WTC11 (cell line): ENCODE results near the gene CMBL. TPM values are rescaled to one million over a fixed set of nuclear protein-coding genes. Genes with fewer than 3 reads are reported as not detected.

Source experiments
- ATAC-seq: fragments of 200-7000 bp; cut with Tn5 transposase; 2 replicates; pipeline ENCODE4 v1.10.0; 2021; ENCODE audit warnings: mild to moderate bottlenecking, moderate library complexity
- CTCF ChIA-PET: fragments of 300-600 bp; sonication (Branson Sonifier 250); formaldehyde crosslinking; loops from one replicate; lab custom pipeline; 2021; ENCODE audit warnings: antibody characterized with exemption; lab: Charles Lee
- POLR2A ChIA-PET: fragments of 350-600 bp; sonication (Branson Sonifier 250); formaldehyde crosslinking; loops from one replicate; lab custom pipeline; 2021; ENCODE audit warnings: antibody characterized with exemption; lab: Charles Lee
- DNase-seq: peaks from one replicate; pipeline ENCODE4 v3.0.0; 2021; ENCODE audit warnings: low spot score
- H3K27ac Mint-ChIP-seq: 2 replicates; pipeline ENCODE4 v1.8.0; 2021; ENCODE audit warnings: mixed read lengths
- H3K27me3 Mint-ChIP-seq: 2 replicates; pipeline ENCODE4 v1.8.0; 2021; ENCODE audit warnings: low read depth, mild to moderate bottlenecking, moderate library complexity, mixed read lengths
- H3K36me3 Mint-ChIP-seq: 2 replicates; pipeline ENCODE4 v1.8.0; 2021; ENCODE audit warnings: mixed read lengths
- H3K4me1 Mint-ChIP-seq: 2 replicates; pipeline ENCODE4 v1.8.0; 2022; ENCODE audit warnings: mixed read lengths
- H3K4me3 Mint-ChIP-seq: 2 replicates; pipeline ENCODE4 v1.8.0; 2021; ENCODE audit warnings: mild to moderate bottlenecking, moderate library complexity, mixed read lengths
- H3K9me3 Mint-ChIP-seq: 2 replicates; pipeline ENCODE4 v1.8.0; 2021; ENCODE audit warnings: mixed read lengths
- ATF1 ChIP-seq: sonication (generic); formaldehyde crosslinking; IDR thresholded peaks from 2 replicates; pipeline ENCODE4 v1.8.1; 2023; ENCODE audit warnings: mild to moderate bottlenecking, moderate library complexity, missing genetic modification reagents
- CBFB ChIP-seq: sonication (generic); formaldehyde crosslinking; IDR thresholded peaks from 2 replicates; pipeline ENCODE4 v1.8.1; 2022; ENCODE audit warnings: mild to moderate bottlenecking, low read depth, missing genetic modification reagents
- EMX1 ChIP-seq: fragments of 250-450 bp; sonication (Bioruptor Pico); IDR thresholded peaks from 2 replicates; pipeline ENCODE4 v1.8.0; 2021; ENCODE audit warnings: mild to moderate bottlenecking
- ESRRA ChIP-seq: sonication (generic); formaldehyde crosslinking; IDR thresholded peaks from 2 replicates; pipeline ENCODE4 v1.8.1; 2022; ENCODE audit warnings: mild to moderate bottlenecking, missing genetic modification reagents, borderline replicate concordance
- GABPB1 ChIP-seq: sonication (generic); formaldehyde crosslinking; IDR thresholded peaks from 2 replicates; pipeline ENCODE4 v1.8.1; 2023; ENCODE audit warnings: mild to moderate bottlenecking, missing genetic modification reagents
- GRHL2 ChIP-seq: fragments of 250-450 bp; sonication (Bioruptor Pico); IDR thresholded peaks from 2 replicates; pipeline ENCODE4 v1.8.0; 2022; ENCODE audit warnings: mild to moderate bottlenecking, moderate library complexity; ENCODE audit not compliant: insufficient replicate concordance, severe bottlenecking
- GTF2I ChIP-seq: fragments of 250-450 bp; sonication (Bioruptor Pico); conservative IDR thresholded peaks from 2 replicates; pipeline ENCODE4 v1.4.0; 2021; ENCODE audit warnings: mild to moderate bottlenecking
- HMGXB4 ChIP-seq: sonication (generic); formaldehyde crosslinking; IDR thresholded peaks from 2 replicates; pipeline ENCODE4 v1.8.1; 2023; ENCODE audit warnings: mild to moderate bottlenecking, moderate library complexity, missing genetic modification reagents
- NR2C2 ChIP-seq: sonication (generic); formaldehyde crosslinking; IDR thresholded peaks from 2 replicates; pipeline ENCODE4 v1.8.0; 2022; ENCODE audit warnings: mild to moderate bottlenecking, missing genetic modification reagents
- RELA ChIP-seq: sonication (generic); formaldehyde crosslinking; IDR thresholded peaks from 2 replicates; pipeline ENCODE4 v1.8.1; 2022; ENCODE audit warnings: missing genetic modification reagents, mild to moderate bottlenecking, borderline replicate concordance
- SMAD3 ChIP-seq: sonication (generic); formaldehyde crosslinking; IDR thresholded peaks from 2 replicates; pipeline ENCODE4 v1.8.0; 2022; ENCODE audit warnings: missing genetic modification reagents, mild to moderate bottlenecking, borderline replicate concordance
- SOX15 ChIP-seq: fragments of 250-450 bp; sonication (Bioruptor Pico); IDR thresholded peaks from 2 replicates; pipeline ENCODE4 v1.9.0; 2021; ENCODE audit warnings: mild to moderate bottlenecking
- TEAD1 ChIP-seq: sonication (generic); formaldehyde crosslinking; IDR thresholded peaks from 2 replicates; pipeline ENCODE4 v1.8.0; 2022; ENCODE audit warnings: mild to moderate bottlenecking, missing genetic modification reagents
- TEAD4 ChIP-seq: sonication (generic); formaldehyde crosslinking; IDR thresholded peaks from 2 replicates; pipeline ENCODE4 v1.8.0; 2022; ENCODE audit warnings: mild to moderate bottlenecking, missing genetic modification reagents
- ZNF219 ChIP-seq: sonication (generic); formaldehyde crosslinking; IDR thresholded peaks from 2 replicates; pipeline ENCODE4 v1.8.0; 2023; ENCODE audit warnings: missing genetic modification reagents, mild to moderate bottlenecking, borderline replicate concordance
- ZNF416 ChIP-seq: fragments of 250-450 bp; sonication (Bioruptor Pico); IDR thresholded peaks from 2 replicates; pipeline ENCODE4 v1.9.0; 2021; ENCODE audit warnings: mild to moderate bottlenecking, inconsistent platforms
- ZNF512 ChIP-seq: sonication (generic); formaldehyde crosslinking; IDR thresholded peaks from 2 replicates; pipeline ENCODE4 v1.8.1; 2022; ENCODE audit warnings: missing genetic modification reagents, borderline replicate concordance
- total RNA-seq: library from RNA; stranded (reverse); gene quantifications from 3 replicates; pipeline ENCODE4 v1.2.3, GENCODE V29; 2021
- TF ChIP-seq, protein P1 (sequence below): sonication (generic); formaldehyde crosslinking; conservative IDR thresholded peaks from 2 replicates; pipeline ENCODE4 v1.8.1; 2022; ENCODE audit warnings: mild to moderate bottlenecking, missing genetic modification reagents
- TF ChIP-seq, protein P2 (sequence below): fragments of 250-450 bp; sonication (Bioruptor Pico); conservative IDR thresholded peaks from 2 replicates; pipeline ENCODE4 v1.9.0; 2021; ENCODE audit warnings: mild to moderate bottlenecking
- TF ChIP-seq, protein P3 (sequence below): sonication (generic); formaldehyde crosslinking; IDR thresholded peaks from 2 replicates; pipeline ENCODE4 v1.8.0; 2022; ENCODE audit warnings: mild to moderate bottlenecking, missing genetic modification reagents
- TF ChIP-seq, protein P4 (sequence below): sonication (generic); formaldehyde crosslinking; IDR thresholded peaks from 2 replicates; pipeline ENCODE4 v1.8.1; 2022; ENCODE audit warnings: low read depth, missing genetic modification reagents, borderline replicate concordance

The CMBL gene
- total RNA-seq, 1 experiment from 2014 or later, result 34.0 TPM

GRCh38 chr5:10233505-10233904, 74.2 kb downstream of the CMBL start:
- TF ChIP-seq HMGXB4 (CRISPR knock-in tag), result no peak
- peak; percentile 84 for TF ChIP-seq GABPB1 (CRISPR knock-in tag)
- ATAC-seq (peak; percentile 55), DNase-seq (peak; percentile 64)
- Mint-ChIP-seq H3K27me3 (no peaks in the 10 kb centered on the region), H3K27ac (peak overlapping the region; percentile 26; the same call in 1 of the 2 replicates), H3K9me3 (no peaks in the 10 kb centered on the region), H3K36me3 (peaks cover 8% of the 10 kb centered on the region; the same call in 1 of the 2 replicates), H3K4me3 (no peak overlapping the region), H3K4me1 (peaks cover 6% of the 10 kb centered on the region; the same call in 1 of the 2 replicates)
- ChIA-PET CTCF (interaction anchor here (0.8 to 1.2 kb wide), 2 partner anchors 72 to 399 kb away, joined by 3 to 4 read pairs; no protein-coding TSS in a partner anchor), POLR2A (no interaction called here)

GRCh38 chr5:10233011-10233410, 74.7 kb downstream of the CMBL start:
- POLR2A ChIA-PET, result no interaction called here
- Mint-ChIP-seq H3K4me3 (no peak overlapping the region), H3K27me3 (no peaks in the 10 kb centered on the region)

DNA sequence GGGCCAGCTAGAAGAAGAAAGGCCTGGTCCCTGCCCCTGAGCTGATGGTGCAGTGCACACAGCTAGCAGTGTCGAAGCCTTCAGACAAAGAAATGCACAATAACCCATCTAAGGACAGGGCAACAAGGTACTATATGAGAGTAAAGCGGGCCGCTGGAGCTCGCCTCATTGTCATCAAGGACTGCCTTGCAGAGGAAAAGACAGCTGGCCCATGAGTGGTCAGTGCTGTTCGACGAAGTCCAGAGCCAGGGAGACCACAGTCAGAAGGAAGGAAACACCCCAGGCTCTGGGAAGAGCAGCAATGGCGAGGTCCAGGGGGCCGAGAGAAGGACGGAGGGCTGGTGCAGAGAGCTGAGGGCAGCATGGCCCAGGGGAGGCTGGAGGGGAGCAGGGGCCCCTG, 75.3 kb downstream of the CMBL start:
- no peak for TF ChIP-seq NR2C2 (CRISPR knock-in tag)
- TF ChIP-seq, protein P1, sequence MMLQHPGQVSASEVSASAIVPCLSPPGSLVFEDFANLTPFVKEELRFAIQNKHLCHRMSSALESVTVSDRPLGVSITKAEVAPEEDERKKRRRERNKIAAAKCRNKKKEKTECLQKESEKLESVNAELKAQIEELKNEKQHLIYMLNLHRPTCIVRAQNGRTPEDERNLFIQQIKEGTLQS (CRISPR knock-in tag), result no peak
- H3K27ac Mint-ChIP-seq, result no peak overlapping the region
- ATAC-seq (no peak), DNase-seq (no peak)
- H3K4me3 Mint-ChIP-seq, result no peak overlapping the region
- H3K36me3 Mint-ChIP-seq, result peaks cover 8% of the 10 kb centered on the region; the same call in 1 of the 2 replicates
- no peaks in the 10 kb centered on the region for H3K9me3 Mint-ChIP-seq
- CTCF ChIA-PET, result interaction anchor here (1.2 kb wide), 1 partner anchor 71 kb away, joined by 4 read pairs; no protein-coding TSS in a partner anchor
- peaks cover 6% of the 10 kb centered on the region; the same call in 1 of the 2 replicates for H3K4me1 Mint-ChIP-seq
- POLR2A ChIA-PET, result no interaction called here
- no peaks in the 10 kb centered on the region for H3K27me3 Mint-ChIP-seq

More at GRCh38 chr5:10233011-10233410, 74.7 kb downstream of the CMBL start:
- H3K4me1 Mint-ChIP-seq, result peaks cover 6% of the 10 kb centered on the region; the same call in 1 of the 2 replicates
- no peak overlapping the region for H3K27ac Mint-ChIP-seq
- DNase-seq, result no peak
- peaks cover 8% of the 10 kb centered on the region; the same call in 1 of the 2 replicates for H3K36me3 Mint-ChIP-seq
- CTCF ChIA-PET, result interaction anchor here (0.8 to 1.2 kb wide), 2 partner anchors 71 to 398 kb away, joined by 3 to 4 read pairs; no protein-coding TSS in a partner anchor
- no peaks in the 10 kb centered on the region for H3K9me3 Mint-ChIP-seq
- no peak for TF ChIP-seq GRHL2
- TF ChIP-seq CBFB (CRISPR knock-in tag), result no peak
- no peak for TF ChIP-seq GTF2I (CRISPR knock-in tag)
- no peak for TF ChIP-seq ATF1 (CRISPR knock-in tag)
- no peak for TF ChIP-seq ZNF512 (CRISPR knock-in tag)
- no peak for TF ChIP-seq SOX15
- no peak; the same call in 1 of the 2 replicates for ATAC-seq

DNA sequence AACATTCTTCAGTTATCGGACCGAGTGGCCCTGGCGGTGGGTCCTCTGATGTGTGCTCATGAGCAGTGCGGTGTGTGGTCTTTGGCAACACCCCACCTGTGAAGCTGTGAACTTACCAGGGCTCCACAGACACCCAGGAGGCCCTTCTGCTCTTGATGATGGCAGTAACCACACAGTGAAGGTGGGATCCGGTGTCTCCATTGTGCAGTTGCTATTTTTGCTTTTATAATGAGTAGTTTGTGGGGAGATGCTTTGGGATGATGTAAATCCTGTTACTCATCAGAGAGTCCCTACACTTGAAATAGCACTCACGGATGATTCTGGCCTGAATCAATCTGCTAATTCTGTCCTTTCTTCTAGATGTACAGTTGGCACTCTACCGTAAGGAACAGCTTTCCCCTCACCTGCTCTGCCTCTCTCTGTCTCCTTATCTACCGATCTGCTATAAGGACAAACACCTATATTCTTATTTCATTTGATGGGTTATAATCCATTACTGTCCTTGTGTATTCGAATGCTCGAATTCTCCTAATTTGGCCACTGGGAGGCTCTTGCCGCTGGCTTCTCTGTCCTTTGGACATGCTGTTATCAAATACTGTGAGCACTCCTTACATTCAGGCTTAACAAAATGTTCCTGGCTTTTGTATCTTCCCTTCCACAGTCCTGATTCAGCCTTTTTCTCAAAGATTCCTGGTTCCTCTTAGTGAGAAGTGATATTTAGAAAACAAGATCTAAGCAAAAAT, 78.2 kb downstream of the CMBL start:
- no peak overlapping the region for H3K27ac Mint-ChIP-seq
- no peaks in the 10 kb centered on the region for H3K27me3 Mint-ChIP-seq
- H3K4me1 Mint-ChIP-seq, result peaks cover 6% of the 10 kb centered on the region; the same call in 1 of the 2 replicates
- ChIA-PET CTCF (no interaction called here), POLR2A (no interaction called here)
- peaks cover 19% of the 10 kb centered on the region for H3K9me3 Mint-ChIP-seq
- H3K36me3 Mint-ChIP-seq, result peaks cover 24% of the 10 kb centered on the region
- no peak overlapping the region for H3K4me3 Mint-ChIP-seq
- no peak for DNase-seq
- no peak for ATAC-seq
- TF ChIP-seq TEAD4 (no peak), RELA (CRISPR knock-in tag) (no peak), ESRRA (no peak), ZNF219 (CRISPR knock-in tag) (no peak), TEAD1 (CRISPR knock-in tag) (no peak), EMX1 (CRISPR knock-in tag) (no peak), ZNF416 (CRISPR knock-in tag) (no peak), SMAD3 (no peak)
- TF ChIP-seq, protein P2, sequence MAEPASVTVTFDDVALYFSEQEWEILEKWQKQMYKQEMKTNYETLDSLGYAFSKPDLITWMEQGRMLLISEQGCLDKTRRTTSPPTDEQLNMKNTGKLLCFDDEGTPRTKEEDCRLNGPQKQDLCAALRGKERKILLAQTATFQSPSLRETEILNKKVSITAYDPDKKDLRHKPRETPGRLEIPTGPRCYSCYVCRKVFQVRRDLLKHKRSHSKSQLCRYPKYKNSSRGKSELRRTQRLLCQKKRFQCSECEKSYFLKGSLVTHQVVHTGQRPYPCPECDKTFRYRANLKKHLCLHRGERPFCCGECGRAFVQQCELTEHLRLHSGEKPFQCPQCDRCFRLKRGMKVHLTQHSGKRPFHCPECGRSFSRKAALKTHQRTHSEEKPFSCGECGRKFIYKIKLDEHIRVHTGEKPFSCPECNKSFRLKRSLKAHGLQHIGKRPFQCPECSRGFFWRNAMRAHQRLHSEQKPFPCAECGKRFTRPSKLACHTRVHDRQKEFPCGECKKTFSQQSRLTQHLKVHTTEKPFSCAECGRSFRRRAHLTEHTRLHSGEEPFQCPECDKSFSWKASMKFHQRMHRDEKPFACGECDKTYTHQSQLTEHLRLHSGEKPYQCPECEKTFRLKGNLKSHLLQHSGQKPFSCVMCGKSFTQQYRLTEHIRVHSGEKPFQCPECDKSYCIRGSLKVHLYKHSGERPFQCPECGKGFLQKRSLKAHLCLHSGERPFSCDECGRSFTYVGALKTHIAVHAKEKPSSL (CRISPR knock-in tag), result no peak
- TF ChIP-seq, protein P3, sequence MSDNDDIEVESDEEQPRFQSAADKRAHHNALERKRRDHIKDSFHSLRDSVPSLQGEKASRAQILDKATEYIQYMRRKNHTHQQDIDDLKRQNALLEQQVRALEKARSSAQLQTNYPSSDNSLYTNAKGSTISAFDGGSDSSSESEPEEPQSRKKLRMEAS (CRISPR knock-in tag), result no peak
- TF ChIP-seq, protein P4, sequence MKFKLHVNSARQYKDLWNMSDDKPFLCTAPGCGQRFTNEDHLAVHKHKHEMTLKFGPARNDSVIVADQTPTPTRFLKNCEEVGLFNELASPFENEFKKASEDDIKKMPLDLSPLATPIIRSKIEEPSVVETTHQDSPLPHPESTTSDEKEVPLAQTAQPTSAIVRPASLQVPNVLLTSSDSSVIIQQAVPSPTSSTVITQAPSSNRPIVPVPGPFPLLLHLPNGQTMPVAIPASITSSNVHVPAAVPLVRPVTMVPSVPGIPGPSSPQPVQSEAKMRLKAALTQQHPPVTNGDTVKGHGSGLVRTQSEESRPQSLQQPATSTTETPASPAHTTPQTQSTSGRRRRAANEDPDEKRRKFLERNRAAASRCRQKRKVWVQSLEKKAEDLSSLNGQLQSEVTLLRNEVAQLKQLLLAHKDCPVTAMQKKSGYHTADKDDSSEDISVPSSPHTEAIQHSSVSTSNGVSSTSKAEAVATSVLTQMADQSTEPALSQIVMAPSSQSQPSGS (CRISPR knock-in tag), result no peak
